OCI-LY1 (cell line): ENCODE data around the gene FBXO3.

Experiments
- CTCF ChIP-seq: fragments of 200-600 bp; sonication (generic), shearing (Covaris generic); IDR thresholded peaks from 2 replicates; pipeline ENCODE4 v1.5.1; 2017; ENCODE audit warnings: mild to moderate bottlenecking, antibody characterized with exemption, low read length, moderate library complexity, mixed read lengths
- EZH2 ChIP-seq: fragments of 200-600 bp; sonication (generic), shearing (Covaris generic); IDR thresholded peaks from 2 replicates; pipeline ENCODE4 v1.8.0; 2017; ENCODE audit warnings: borderline replicate concordance, mixed run types, mild to moderate bottlenecking, antibody characterized with exemption, low read length, moderate library complexity, mixed read lengths

- TF ChIP-seq CTCF (no peak), EZH2 (no peak)
These were observed 49.7 kb downstream of the FBXO3 start for GRCh38 chr11:33724644-33725035.
